GM12801 (cell line): ENCODE results near the gene TMEM256.

Experiments used
- CTCF ChIP-seq: IDR thresholded peaks from one replicate; pipeline ENCODE4 v1.5.1; 2011; ENCODE audit warnings: control low read depth; ENCODE audit not compliant: insufficient read length; ENCODE audit errors: extremely low read depth

Gene TMEM256

DNA sequence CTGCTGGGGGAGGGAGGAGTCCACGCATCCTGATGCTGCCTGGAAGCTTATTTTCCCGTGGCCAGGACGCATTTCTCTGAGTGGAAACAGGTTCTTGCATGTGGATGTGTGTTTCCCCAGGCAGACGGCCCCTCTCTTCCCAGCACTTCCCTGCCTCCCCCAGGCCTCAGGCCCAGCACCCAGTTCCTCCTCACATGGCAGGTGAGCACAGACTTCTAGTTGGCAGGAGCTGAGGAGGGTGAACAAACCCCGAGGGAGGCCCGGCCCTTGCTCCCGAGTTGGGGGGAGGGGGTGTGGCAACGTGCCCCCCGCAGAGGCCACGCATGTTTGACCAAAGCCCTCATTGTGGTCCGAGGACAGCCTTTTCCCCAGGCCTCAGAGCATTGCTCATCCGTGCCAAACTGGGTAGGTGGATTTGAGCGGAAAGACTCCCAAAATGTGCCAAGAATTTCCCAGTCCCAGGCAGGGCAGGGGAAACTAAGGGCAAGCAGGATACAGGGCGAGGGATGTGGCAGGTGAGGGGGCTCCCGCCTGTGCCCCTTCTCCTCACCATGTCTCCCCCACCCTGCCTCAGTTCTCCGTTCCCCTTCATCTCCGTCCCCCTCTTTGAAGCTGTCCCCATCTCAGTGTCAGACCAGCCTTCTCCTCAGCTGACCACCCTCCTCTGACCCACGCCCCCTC lies 14.7 kb upstream of the TMEM256 start:
- no peak for TF ChIP-seq CTCF

DNA sequence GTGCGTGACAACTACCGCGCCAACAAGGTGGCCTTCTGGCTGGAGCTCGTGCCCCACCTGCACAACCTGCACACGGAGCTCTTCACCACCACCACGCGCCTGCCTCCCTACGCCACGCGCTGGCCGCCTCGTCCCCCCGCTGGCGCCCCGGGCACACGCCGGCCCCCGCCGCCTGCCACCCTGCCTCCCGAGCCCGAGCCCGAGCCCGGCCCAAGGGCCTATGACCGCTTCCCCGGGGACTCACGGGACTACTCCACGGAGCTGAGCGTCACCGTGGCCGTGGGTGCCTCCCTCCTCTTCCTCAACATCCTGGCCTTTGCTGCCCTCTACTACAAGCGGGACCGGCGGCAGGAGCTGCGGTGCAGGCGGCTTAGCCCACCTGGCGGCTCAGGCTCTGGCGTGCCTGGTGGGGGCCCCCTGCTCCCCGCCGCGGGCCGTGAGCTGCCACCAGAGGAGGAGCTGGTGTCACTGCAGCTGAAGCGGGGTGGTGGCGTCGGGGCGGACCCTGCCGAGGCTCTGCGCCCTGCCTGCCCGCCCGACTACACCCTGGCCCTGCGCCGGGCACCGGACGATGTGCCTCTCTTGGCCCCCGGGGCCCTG lies 13.3 kb upstream of the TMEM256 start:
- no peak for TF ChIP-seq CTCF

- TF ChIP-seq CTCF, result no peak
These were observed 12.4 kb upstream of the TMEM256 start for GRCh38 chr17:7416323-7416722.

GRCh38 chr17:7415784-7416183 lies 11.9 kb upstream of the TMEM256 start:
- no peak for TF ChIP-seq CTCF

DNA sequence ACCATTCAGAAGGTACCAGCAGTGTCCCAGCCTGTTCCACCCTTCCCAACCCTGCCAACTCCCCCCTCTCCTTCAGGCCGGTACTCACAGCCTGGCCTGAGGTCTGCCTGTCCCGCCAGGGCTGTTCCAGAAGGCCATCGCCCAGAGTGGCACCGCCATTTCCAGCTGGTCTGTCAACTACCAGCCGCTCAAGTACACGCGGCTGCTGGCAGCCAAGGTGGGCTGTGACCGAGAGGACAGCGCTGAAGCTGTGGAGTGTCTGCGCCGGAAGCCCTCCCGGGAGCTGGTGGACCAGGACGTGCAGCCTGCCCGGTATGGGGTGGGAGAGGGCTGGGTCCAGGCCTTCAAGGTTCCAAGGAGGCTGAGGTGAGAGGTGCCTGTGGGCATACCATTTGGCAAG lies 10.9 kb upstream of the TMEM256 start:
- no peak for TF ChIP-seq CTCF

GRCh38 chr17:7413346-7413985 lies 9.6 kb upstream of the TMEM256 start:
- no peak for TF ChIP-seq CTCF

DNA sequence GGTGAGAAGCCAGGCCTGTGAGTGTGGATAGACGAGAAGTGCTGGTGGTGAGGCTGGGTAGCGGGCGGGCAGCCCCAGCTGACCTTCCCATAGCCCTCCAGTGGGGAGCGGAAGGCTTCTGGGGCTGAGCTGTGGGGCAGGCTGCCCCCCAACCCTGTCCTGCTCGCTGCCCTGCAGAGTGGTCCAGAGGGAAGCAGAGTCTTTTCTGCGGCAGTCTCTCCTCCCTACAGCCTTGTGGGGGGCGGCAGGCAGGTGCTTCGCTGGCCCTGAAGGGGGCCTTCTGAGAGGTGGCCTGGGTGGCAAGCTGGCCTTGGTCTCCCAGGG lies 7.5 kb upstream of the TMEM256 start:
- no peak for TF ChIP-seq CTCF
